Astrocyte of the hippocampus (primary cell): ENCODE results near the gene GTPBP2.
"Not testable (repeated sequence)": the region's sequence is repeated elsewhere in the genome, so short reads cannot be mapped to it uniquely, and the experiment has no call there.

Experiments
- DNase-seq: peaks from one replicate; pipeline ENCODE4 v3.0.0; 2011; ENCODE audit warnings: low read depth, low spot score

GTPBP2 gene

DNA sequence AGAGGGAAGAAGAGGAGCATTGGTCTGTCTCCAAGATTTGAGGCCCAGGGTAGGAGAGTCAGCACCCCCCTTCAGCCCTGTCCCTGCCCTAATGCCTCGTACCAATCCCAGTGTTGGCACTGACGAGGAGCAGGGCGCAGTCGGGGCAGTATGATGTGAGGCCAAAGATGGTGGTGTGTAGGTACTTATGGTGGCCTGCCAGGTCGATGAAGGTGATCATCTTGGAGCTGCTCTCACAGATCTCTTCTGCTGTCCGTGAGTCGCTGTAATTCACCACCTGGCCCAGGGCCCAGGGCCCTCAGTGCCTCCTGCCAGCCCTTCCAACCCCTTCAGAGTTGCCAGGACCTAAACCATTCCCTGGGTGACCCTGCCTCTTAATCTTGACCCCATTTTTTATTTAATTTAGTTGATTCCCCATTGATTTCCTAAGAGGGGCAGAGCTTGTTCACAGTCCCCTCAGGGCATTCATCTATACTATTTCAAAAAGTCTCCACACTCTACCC is 4.2 kb downstream of the GTPBP2 start:
- no peak for DNase-seq

DNA sequence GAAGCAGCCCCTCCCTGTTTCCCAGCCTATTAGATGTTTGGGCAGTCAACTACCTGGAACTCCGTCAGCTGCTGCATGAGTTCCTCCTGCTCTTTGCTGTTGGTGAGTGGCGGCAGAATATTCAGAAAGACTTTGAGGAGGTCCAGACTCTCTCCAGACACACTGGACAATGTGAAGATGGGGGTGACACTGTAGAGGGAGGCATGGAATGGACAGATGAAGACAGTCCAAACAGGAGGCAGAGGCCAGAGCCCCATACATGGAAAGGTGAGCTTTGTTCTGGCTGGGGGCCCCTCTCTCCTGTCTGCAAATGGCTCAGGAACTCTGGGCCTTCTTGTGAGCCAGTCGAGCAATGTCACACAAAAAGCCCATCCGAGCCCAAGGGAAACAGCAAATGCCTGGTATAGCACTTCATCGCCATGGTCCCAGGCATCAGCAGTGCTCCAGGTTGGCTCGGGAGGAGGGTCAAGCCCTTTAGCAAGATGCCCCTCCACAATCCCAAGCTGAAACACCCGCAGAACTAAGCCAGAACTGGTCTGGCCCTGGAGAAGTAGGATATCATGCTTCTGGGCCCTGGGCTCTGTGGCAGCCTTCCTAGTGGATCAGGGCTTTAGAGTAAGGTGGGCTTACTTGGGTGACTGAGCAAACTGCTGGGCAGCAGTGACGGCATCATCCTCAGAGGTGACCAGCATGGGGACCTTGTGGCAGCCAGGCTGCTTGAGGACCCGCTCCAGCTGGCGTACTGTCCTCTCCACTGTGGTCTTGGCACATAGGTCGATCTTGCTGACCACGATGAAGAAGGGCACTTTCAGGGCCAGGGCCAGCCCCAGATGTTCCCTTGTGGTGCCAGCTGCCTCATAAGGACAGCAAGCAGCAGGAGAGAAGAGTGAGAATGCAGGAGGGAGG is 4.9 kb downstream of the GTPBP2 start:
- no peak for DNase-seq

DNA sequence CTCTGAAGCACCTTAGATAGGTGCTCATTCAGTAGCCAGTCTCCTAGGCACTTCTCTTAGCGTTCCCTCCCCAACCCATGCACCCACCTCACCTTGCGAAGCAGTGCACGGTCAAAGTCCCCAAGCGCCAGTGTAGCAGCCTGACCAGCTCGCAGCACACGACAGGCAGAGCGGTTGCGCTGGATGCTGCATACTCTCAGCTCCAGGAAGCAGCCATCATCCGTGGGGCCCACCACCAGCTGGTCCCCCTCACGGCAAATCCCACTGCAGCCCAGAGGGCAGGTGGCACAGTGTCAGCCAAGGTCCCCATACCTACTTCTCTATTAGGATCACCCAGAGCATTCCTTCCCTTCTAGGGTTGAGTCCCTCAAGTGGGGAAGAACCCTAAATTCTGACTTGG is 6.5 kb downstream of the GTPBP2 start:
- no peak for DNase-seq

- DNase-seq: no peak
Measured at GRCh38 chr6:43621836-43622180, 7.3 kb downstream of the GTPBP2 start.

DNA sequence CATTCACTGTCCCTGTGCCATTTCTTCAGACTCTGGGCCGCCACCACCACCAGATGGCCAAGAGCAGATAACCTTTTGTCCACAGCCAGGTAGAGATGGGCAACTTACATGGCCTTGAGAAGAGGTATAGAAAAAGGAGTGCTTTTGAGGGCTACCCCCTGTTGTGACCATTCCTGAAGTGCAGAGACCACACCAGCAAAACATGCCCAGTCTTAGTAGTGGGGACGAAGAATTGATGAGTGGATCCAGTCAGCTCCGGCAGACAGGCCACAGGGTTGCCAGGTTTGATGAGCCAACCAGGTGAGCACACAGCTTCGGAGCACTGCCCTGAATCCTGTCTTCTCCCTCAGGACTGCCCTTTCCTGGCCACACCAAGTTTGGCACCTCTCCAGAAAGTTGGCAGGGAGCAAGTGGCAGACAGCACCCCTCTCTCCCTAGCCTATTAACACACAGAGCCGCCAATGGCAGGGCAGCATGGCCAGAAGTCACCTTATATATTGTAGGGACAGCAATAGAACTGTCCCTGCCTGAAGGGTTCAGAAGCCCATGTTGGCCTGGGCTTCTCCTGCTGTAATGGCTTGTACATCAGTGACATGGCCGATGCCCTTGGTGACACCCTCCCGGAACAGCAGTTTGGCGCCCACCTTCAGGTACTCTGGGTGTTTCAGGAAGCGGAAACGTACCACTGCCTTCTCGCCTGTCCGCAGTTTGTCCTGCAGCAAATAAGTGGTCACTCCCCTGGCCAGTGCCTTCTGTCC is 7.8 kb downstream of the GTPBP2 start:
- DNase-seq: no peak

GRCh38 chr6:43616725-43617472 is 12.2 kb downstream of the GTPBP2 start:
- no peak for DNase-seq

GRCh38 chr6:43614396-43614730 is 14.7 kb downstream of the GTPBP2 start:
- DNase-seq: no peak

DNA sequence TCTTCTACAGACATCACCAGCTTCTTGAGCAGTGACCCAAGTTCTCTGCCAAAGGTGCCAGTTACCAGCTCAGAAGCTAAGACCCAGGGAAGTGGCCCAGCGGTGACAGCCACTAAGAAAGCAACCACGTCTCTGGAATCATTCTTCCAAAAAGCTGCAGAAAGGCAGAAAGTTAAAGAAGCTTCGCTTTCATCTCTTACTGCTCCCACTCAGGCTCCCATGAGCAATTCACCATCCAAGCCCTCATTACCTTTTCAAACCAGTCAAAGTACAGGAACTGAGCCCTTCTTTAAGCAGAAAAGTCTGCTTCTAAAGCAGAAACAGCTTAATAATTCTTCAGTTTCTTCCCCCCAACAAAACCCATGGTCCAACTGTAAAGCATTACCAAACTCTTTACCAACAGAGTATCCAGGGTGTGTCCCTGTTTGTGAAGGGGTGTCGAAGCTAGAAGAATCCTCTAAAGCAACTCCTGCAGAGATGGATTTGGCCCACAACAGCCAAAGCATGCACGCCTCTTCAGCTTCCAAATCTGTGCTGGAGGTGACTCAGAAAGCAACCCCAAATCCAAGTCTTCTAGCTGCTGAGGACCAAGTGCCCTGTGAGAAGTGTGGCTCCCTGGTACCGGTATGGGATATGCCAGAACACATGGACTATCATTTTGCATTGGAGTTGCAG is 15.2 kb downstream of the GTPBP2 start:
- no peak for DNase-seq

GRCh38 chr6:43610431-43610830 is 18.6 kb downstream of the GTPBP2 start:
- DNase-seq: no peak

- no peak for DNase-seq
Measured at GRCh38 chr6:43609402-43609801, 19.7 kb downstream of the GTPBP2 start.

- DNase-seq: no peak
Measured at GRCh38 chr6:43608807-43609206, 20.3 kb downstream of the GTPBP2 start.

- peak; percentile 89 for DNase-seq
Measured at GRCh38 chr6:43608310-43608763, 20.7 kb downstream of the GTPBP2 start.

GRCh38 chr6:43606019-43606418 is 23.0 kb downstream of the GTPBP2 start:
- DNase-seq: no peak

DNA sequence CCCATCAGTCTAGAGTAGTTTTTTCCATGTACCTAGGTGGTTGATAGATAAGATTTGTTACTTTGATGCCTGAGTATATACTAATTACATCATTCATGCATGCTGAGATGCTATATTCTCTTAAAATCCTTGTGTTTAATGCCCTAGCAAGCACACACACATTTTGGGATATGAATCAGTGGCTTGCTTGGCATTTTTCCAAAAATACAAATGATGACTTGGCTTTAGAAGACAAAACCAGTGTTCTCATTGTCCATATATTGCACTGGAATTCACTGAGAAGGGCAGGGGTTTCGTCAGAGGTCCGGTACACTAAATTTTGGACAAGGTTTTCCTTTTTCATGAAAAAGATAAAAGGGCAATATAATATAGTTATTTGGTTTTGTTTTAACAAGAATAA is 24.9 kb downstream of the GTPBP2 start:
- DNase-seq: peak; percentile 55

- DNase-seq: no peak
Measured at GRCh38 chr6:43600595-43600994, 28.5 kb downstream of the GTPBP2 start.

GRCh38 chr6:43593938-43594337 is 35.1 kb downstream of the GTPBP2 start:
- no peak for DNase-seq

- DNase-seq: not testable (repeated sequence)
Measured at GRCh38 chr6:43589564-43589963, 39.5 kb downstream of the GTPBP2 start.

GRCh38 chr6:43588194-43588593 is 40.9 kb downstream of the GTPBP2 start:
- no peak for DNase-seq

DNA sequence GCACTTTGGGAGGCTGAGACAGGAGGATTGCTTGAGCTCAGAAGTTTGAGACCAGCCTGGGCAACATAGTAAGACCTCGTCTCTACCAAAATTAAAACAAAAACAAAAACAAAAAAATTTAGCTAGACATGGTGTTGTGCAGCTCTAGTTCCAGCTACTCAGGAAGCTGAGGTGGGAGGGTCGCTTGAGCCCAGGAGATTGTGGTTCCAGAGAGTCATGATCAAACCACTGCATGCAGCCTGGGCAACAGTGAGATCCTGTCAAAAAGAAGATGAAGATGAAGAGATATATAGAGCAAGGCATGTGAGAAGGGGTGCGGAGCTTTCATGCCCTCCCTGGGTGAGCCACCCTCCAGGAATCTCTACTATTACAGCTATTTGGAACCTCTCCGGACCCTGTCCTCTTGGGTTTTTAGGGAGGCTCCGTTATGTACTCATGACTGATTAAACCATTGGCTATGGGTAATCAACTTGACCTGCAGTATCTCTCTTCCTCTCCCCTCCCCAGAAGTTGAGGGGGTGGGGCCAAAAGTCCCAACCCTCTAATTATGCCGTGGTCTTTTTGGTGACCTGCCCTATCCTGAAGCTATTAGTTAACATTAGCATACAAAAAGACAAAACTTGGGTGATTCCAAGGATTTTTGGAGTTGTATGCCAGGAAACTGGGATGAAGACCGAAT is 44.0 kb downstream of the GTPBP2 start:
- DNase-seq: peak; percentile 20

GRCh38 chr6:43582911-43583310 is 46.2 kb downstream of the GTPBP2 start:
- no peak for DNase-seq

DNA sequence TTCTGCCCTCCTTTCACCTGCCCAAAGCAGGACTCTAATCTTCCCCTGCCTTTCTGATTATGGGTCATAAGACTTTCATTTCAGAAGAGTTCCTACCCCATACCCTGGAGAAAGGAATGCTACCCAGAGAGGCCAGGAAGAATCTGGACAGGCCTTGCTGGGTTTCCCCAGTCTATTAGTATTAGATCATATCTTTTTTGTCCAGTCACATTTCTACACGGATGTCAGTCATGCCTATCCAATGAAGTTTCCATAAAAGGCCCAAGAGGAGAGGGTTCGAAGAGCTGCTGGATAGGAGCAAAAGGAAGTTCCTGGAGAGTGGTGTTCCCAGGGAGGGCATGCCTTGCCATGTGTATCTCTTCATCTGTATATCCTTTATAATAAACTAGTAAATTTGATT is 49.9 kb downstream of the GTPBP2 start:
- peak; percentile 52 for DNase-seq
